Measurements from ENCODE around the gene HOXB3.
A peak's percentile ranks its signal among the peaks of the same experiment; 100 is the strongest.

HOXB3 gene

GRCh38 chr17:48625495-48626244 lies 35.6 kb upstream of the HOXB3 start:
- no peak for DNase-seq

GRCh38 chr17:48624544-48625494 lies 34.8 kb upstream of the HOXB3 start:
- DNase-seq = no peak

- no peak for DNase-seq
Measured at GRCh38 chr17:48624118-48624517, 34.1 kb upstream of the HOXB3 start.

- DNase-seq = no peak
Measured at GRCh38 chr17:48623583-48623982, 33.5 kb upstream of the HOXB3 start.

GRCh38 chr17:48622857-48623256 lies 32.8 kb upstream of the HOXB3 start:
- no peak for DNase-seq

GRCh38 chr17:48621410-48622392 lies 31.7 kb upstream of the HOXB3 start:
- DNase-seq = no peak

GRCh38 chr17:48620461-48621139 lies 30.6 kb upstream of the HOXB3 start:
- DNase-seq = no peak

GRCh38 chr17:48619826-48620449 lies 29.9 kb upstream of the HOXB3 start:
- DNase-seq = no peak

GRCh38 chr17:48618256-48618896 lies 28.3 kb upstream of the HOXB3 start:
- DNase-seq = peak; percentile 10

GRCh38 chr17:48617471-48618255 lies 27.6 kb upstream of the HOXB3 start:
- no peak for DNase-seq

- no peak for DNase-seq
Measured at GRCh38 chr17:48616717-48617470, 26.9 kb upstream of the HOXB3 start.

GRCh38 chr17:48615963-48616716 lies 26.1 kb upstream of the HOXB3 start:
- DNase-seq = no peak

GRCh38 chr17:48615047-48615962 lies 25.3 kb upstream of the HOXB3 start, which contains the start of gene HOXB8:
Gene HOXB8, minus strand, starts transcription at chr17:48615292. Its CDS starts 588 bp downstream, at chr17:48614704.
- DNase-seq = no peak

GRCh38 chr17:48613862-48614694 lies 24.0 kb upstream of the HOXB3 start:
- DNase-seq = no peak

GRCh38 chr17:48612854-48613691 lies 23.0 kb upstream of the HOXB3 start:
- no peak for DNase-seq

- no peak for DNase-seq
Measured at GRCh38 chr17:48612456-48612853, 22.4 kb upstream of the HOXB3 start.
